Measurements from ENCODE around the gene MAPKBP1. TPM values are rescaled to one million over a fixed set of nuclear protein-coding genes. Genes with fewer than 3 reads are reported as not detected.
A peak's percentile ranks its signal among the peaks of the same experiment; 100 is the strongest.

The MAPKBP1 gene
- total and polyA plus RNA-seq, 8 donors, result 18.5 to 25.4 (median 22.9) TPM

GRCh38 chr15:41822471-41822870 lies 48.2 kb downstream of the MAPKBP1 start:
- Histone ChIP-seq H3K4me3 (no peak overlapping the region), H3K27ac (no peak overlapping the region), H3K4me1 (peaks cover 4 to 7% of the 10 kb centered on the region in 2 donors), H3K36me3 (peaks cover 0 to 80% of the 10 kb centered on the region in 2 donors), H3K9me3 (no peaks in the 10 kb centered on the region), H3K27me3 (no peaks in the 10 kb centered on the region)
- TF ChIP-seq, protein P1, sequence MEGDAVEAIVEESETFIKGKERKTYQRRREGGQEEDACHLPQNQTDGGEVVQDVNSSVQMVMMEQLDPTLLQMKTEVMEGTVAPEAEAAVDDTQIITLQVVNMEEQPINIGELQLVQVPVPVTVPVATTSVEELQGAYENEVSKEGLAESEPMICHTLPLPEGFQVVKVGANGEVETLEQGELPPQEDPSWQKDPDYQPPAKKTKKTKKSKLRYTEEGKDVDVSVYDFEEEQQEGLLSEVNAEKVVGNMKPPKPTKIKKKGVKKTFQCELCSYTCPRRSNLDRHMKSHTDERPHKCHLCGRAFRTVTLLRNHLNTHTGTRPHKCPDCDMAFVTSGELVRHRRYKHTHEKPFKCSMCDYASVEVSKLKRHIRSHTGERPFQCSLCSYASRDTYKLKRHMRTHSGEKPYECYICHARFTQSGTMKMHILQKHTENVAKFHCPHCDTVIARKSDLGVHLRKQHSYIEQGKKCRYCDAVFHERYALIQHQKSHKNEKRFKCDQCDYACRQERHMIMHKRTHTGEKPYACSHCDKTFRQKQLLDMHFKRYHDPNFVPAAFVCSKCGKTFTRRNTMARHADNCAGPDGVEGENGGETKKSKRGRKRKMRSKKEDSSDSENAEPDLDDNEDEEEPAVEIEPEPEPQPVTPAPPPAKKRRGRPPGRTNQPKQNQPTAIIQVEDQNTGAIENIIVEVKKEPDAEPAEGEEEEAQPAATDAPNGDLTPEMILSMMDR (IDR thresholded peaks at IDR 0.05), result no peak
- peak in 1 of 4 donors; percentile 31 for DNase-seq
- ATAC-seq, result no peak
- intact Hi-C loops (cut with DNase I), result no loop called here

DNA sequence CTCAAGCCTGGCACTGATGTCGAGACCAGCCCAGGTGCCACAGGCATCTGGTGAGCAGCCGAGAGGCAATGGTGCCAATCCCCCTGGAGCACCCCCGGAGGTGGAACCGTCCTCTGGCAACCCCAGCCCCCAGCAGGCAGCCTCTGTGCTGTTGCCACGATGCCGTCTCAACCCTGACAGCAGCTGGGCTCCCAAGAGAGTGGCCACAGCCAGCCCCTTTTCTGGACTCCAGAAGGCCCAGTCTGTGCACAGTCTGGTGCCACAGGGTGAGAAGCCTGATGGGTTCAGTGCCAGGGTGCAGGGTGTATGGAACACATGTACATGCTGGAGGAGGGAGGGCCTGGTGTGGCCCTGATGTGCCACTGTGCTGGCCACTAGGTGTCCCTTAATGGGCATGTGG lies 48.7 kb downstream of the MAPKBP1 start:
- TF ChIP-seq, protein P1 (IDR thresholded peaks at IDR 0.05), result no peak
- DNase-seq (peak in 1 of 4 donors; percentile 68), ATAC-seq (no peak)
- Histone ChIP-seq H3K4me1 (peaks cover 6 to 10% of the 10 kb centered on the region in 2 donors), H3K27me3 (no peaks in the 10 kb centered on the region), H3K9me3 (no peaks in the 10 kb centered on the region), H3K36me3 (peaks cover 0 to 76% of the 10 kb centered on the region in 2 donors), H3K27ac (no peak overlapping the region), H3K4me3 (no peak overlapping the region)
- intact Hi-C loops (cut with DNase I), result no loop called here

DNA sequence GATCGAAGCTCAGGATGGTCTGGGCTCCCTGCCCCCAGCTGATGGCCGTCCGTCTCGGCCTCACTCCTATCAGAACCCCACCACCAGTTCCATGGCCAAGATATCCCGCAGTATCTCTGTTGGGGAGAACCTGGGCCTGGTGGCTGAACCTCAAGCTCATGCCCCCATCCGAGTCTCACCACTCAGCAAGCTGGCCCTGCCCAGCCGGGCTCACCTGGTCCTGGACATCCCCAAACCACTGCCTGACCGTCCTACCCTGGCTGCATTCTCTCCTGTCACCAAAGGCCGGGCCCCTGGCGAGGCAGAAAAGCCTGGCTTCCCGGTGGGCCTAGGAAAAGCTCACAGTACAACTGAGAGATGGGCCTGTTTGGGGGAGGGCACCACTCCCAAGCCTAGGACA lies 49.2 kb downstream of the MAPKBP1 start:
- intact Hi-C loops (cut with DNase I), result no loop called here
- Histone ChIP-seq H3K27ac (no peak overlapping the region), H3K4me3 (no peak overlapping the region), H3K36me3 (peaks cover 0 to 70% of the 10 kb centered on the region in 2 donors), H3K9me3 (no peaks in the 10 kb centered on the region), H3K27me3 (no peaks in the 10 kb centered on the region), H3K4me1 (peaks cover 6 to 13% of the 10 kb centered on the region in 2 donors)
- ATAC-seq (no peak), DNase-seq (peak in 1 of 4 donors; percentile 53)
- TF ChIP-seq, protein P1 (IDR thresholded peaks at IDR 0.05), result no peak

DNA sequence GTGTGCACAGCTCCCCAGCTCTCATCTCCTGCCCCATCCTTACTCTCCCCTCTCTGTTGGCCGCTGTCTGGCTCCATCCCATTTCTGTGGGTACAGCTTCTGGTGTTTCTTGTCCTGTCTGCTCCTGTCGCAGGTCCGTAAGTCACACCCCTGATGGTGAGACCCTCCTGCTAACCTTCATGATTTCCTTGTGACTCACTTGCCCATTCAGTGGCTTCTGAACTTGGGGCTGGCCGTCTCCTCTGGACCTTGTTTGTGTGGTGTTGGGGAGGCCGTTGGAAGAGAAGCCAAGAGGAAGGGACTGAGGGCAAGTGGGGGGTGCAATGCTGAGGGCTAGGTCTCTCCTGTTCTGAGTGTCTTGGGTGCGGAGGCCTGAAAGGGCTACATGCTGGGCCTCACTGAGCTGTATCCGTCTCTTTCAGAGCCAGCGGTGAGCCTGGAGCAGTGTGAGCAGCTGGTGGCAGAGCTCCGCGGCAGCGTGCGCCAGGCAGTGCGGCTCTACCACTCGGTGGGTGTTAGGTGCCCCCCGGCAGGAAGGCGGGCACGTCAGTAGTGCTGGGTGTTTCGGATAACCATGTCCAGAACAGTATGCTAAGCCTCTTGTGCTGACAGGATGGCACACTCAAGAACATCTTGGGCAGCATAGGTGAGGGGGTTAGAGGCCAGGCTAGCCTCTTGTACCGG lies 49.9 kb downstream of the MAPKBP1 start:
- peaks cover 12 to 20% of the 10 kb centered on the region in 2 donors for H3K4me1 ChIP-seq
- H3K4me3 ChIP-seq, result no peak overlapping the region
- peaks cover 0 to 63% of the 10 kb centered on the region in 2 donors for H3K36me3 ChIP-seq
- H3K27me3 ChIP-seq, result no peaks in the 10 kb centered on the region
- intact Hi-C loops (cut with DNase I), result no loop called here
- H3K27ac ChIP-seq, result no peak overlapping the region
- ATAC-seq (no peak), DNase-seq (peak in 1 of 4 donors; percentile 74)
- H3K9me3 ChIP-seq, result no peaks in the 10 kb centered on the region
- TF ChIP-seq, protein P1 (IDR thresholded peaks at IDR 0.05), result no peak

GRCh38 chr15:41825145-41825544 lies 50.9 kb downstream of the MAPKBP1 start:
- Histone ChIP-seq H3K9me3 (no peaks in the 10 kb centered on the region), H3K4me3 (no peak overlapping the region), H3K27me3 (no peaks in the 10 kb centered on the region), H3K4me1 (peaks cover 12 to 29% of the 10 kb centered on the region in 2 donors), H3K27ac (no peak overlapping the region), H3K36me3 (peaks cover 0 to 54% of the 10 kb centered on the region in 2 donors)
- intact Hi-C loops (cut with DNase I), result no loop called here
- TF ChIP-seq, protein P1 (IDR thresholded peaks at IDR 0.05), result no peak
- ATAC-seq, result no peak
- DNase-seq, result peak in 1 of 4 donors; percentile 72
